H9 (cell line): Measurements from ENCODE around the gene GALR1. TPM values are rescaled to one million over a fixed set of nuclear protein-coding genes. Genes with fewer than 3 reads are reported as not detected.

Experiments used
- DNase-seq: peaks from one replicate; pipeline ENCODE4 v3.0.0-alpha.2; 2017
- H2AFZ ChIP-seq: one replicate; pipeline ENCODE4 v1.6.1; 2013; ENCODE audit warnings: mild to moderate bottlenecking, low read length, control low read depth, moderate library complexity
- H2AK5ac ChIP-seq: 2 replicates; pipeline ENCODE4 v1.6.1; 2013; ENCODE audit warnings: low read length, control low read depth, mixed read lengths; ENCODE audit not compliant: insufficient read length
- H2BK120ac ChIP-seq: one replicate; pipeline ENCODE4 v1.6.1; 2013; ENCODE audit warnings: low read depth, mild to moderate bottlenecking, low read length, control low read depth, inconsistent platforms; ENCODE audit not compliant: poor library complexity, severe bottlenecking
- H2BK12ac ChIP-seq: 2 replicates; pipeline ENCODE4 v1.6.1; 2013; ENCODE audit warnings: low read length, control low read depth, mixed read lengths, low read depth; ENCODE audit not compliant: insufficient read length
- H2BK15ac ChIP-seq: 2 replicates; pipeline ENCODE4 v1.6.1; 2013; ENCODE audit warnings: low read depth, low read length, control low read depth
- H2BK20ac ChIP-seq: one replicate; pipeline ENCODE4 v1.6.1; 2013; ENCODE audit warnings: low read depth, mild to moderate bottlenecking, low read length, control low read depth, inconsistent platforms; ENCODE audit not compliant: poor library complexity, severe bottlenecking
- H2BK5ac ChIP-seq: 2 replicates; pipeline ENCODE4 v1.6.1; 2013; ENCODE audit warnings: low read length, control low read depth, mixed read lengths; ENCODE audit not compliant: insufficient read length
- H3K14ac ChIP-seq: 2 replicates; pipeline ENCODE4 v1.6.1; 2013; ENCODE audit warnings: low read length, control low read depth; ENCODE audit not compliant: insufficient read depth
- H3K18ac ChIP-seq: 2 replicates; pipeline ENCODE4 v1.6.1; 2013; ENCODE audit warnings: low read depth, mild to moderate bottlenecking, mixed read lengths, low read length, control low read depth; ENCODE audit not compliant: insufficient read length
- H3K23ac ChIP-seq: 2 replicates; pipeline ENCODE4 v1.6.1; 2013; ENCODE audit warnings: low read length, control low read depth, mixed read lengths, low read depth; ENCODE audit not compliant: insufficient read length
- H3K23me2 ChIP-seq: 2 replicates; pipeline ENCODE4 v1.6.1; 2013; ENCODE audit warnings: low read depth, mild to moderate bottlenecking, mixed read lengths, low read length, control low read depth; ENCODE audit not compliant: insufficient read length, poor library complexity, severe bottlenecking
- H3K27ac ChIP-seq: 2 replicates; pipeline ENCODE4 v1.5.1; 2013; ENCODE audit warnings: low read length, control low read depth, mixed read lengths, low read depth; ENCODE audit not compliant: insufficient read length
- H3K27me3 ChIP-seq: 2 replicates; pipeline ENCODE4 v1.6.1; 2013; ENCODE audit warnings: low read length, control low read depth, inconsistent platforms; ENCODE audit not compliant: insufficient read depth
- H3K4ac ChIP-seq: 2 replicates; pipeline ENCODE4 v1.6.1; 2013; ENCODE audit warnings: low read depth, mild to moderate bottlenecking, control low read depth, inconsistent platforms, low read length, moderate library complexity
- H3K4me1 ChIP-seq: 2 replicates; pipeline ENCODE4 v1.6.1; 2013; ENCODE audit warnings: low read length, control low read depth, inconsistent platforms; ENCODE audit not compliant: insufficient read depth
- H3K4me2 ChIP-seq: 2 replicates; pipeline ENCODE4 v1.6.1; 2013; ENCODE audit warnings: low read length, control low read depth, mixed read lengths; ENCODE audit not compliant: insufficient read length, insufficient read depth
- H3K56ac ChIP-seq: 2 replicates; pipeline ENCODE4 v1.6.1; 2013; ENCODE audit warnings: low read depth, mild to moderate bottlenecking, mixed read lengths, low read length, control low read depth; ENCODE audit not compliant: insufficient read length
- H3K79me1 ChIP-seq: 2 replicates; pipeline ENCODE4 v1.6.1; 2013; ENCODE audit warnings: low read depth, mild to moderate bottlenecking, moderate library complexity, low read length, control low read depth, inconsistent platforms; ENCODE audit not compliant: insufficient read depth, poor library complexity, severe bottlenecking
- H3K79me2 ChIP-seq: 2 replicates; pipeline ENCODE4 v1.6.1; 2013; ENCODE audit warnings: low read length, control low read depth, inconsistent platforms; ENCODE audit not compliant: insufficient read depth
- H3K9ac ChIP-seq: 2 replicates; pipeline ENCODE4 v1.6.1; 2013; ENCODE audit warnings: low read length, control low read depth, mixed read lengths; ENCODE audit not compliant: insufficient read length; ENCODE audit errors: extremely low read depth
- H3K9me3 ChIP-seq: one replicate; pipeline ENCODE4 v1.6.1; 2013; ENCODE audit warnings: low read depth, low read length, inconsistent platforms; ENCODE audit not compliant: control insufficient read depth
- H3T11ph ChIP-seq: one replicate; pipeline ENCODE4 v1.6.1; 2013; ENCODE audit warnings: mild to moderate bottlenecking, low read length, control low read depth, inconsistent platforms
- H4K20me1 ChIP-seq: one replicate; pipeline ENCODE4 v1.6.1; 2013; ENCODE audit not compliant: control insufficient read depth, insufficient read length, insufficient read depth
- H4K5ac ChIP-seq: 2 replicates; pipeline ENCODE4 v1.6.1; 2013; ENCODE audit warnings: low read depth, mild to moderate bottlenecking, mixed read lengths, low read length, control low read depth; ENCODE audit not compliant: insufficient read length
- H4K8ac ChIP-seq: replicated peaks from 2 replicates; pipeline ENCODE4 v1.6.1; 2013; ENCODE audit warnings: low read length, control low read depth, mixed read lengths, low read depth; ENCODE audit not compliant: insufficient read length
- H4K91ac ChIP-seq: 2 replicates; pipeline ENCODE4 v1.6.1; 2013; ENCODE audit warnings: low read depth, mild to moderate bottlenecking, moderate library complexity, mixed read lengths, low read length, control low read depth; ENCODE audit not compliant: insufficient read length
- H3K27ac Mint-ChIP-seq, 3 experiments: 2 replicates in 2 of 3; 3 replicates in 1 of 3; pipeline ENCODE4 v1.8.0; 2020 to 2021; ENCODE audit warnings: mixed read lengths in 3 of 3, mild to moderate bottlenecking in 1 of 3, moderate library complexity in 1 of 3
- H3K27me3 Mint-ChIP-seq: 2 replicates; pipeline ENCODE4 v1.8.0; 2021; ENCODE audit warnings: low read depth, mild to moderate bottlenecking, moderate library complexity, mixed read lengths
- H3K36me3 Mint-ChIP-seq, 3 experiments: 2 replicates in 2 of 3; 3 replicates in 1 of 3; pipeline ENCODE4 v1.8.0; 2020 to 2021; ENCODE audit warnings: low read depth in 3 of 3, mixed read lengths in 3 of 3; ENCODE audit not compliant: insufficient read depth in 1 of 3
- H3K4me1 Mint-ChIP-seq, 2 experiments: 2 replicates each; pipeline ENCODE4 v1.8.0; 2020; ENCODE audit warnings: mixed read lengths in 2 of 2
- H3K4me3 Mint-ChIP-seq, 2 experiments: 2 replicates in 1 of 2; 3 replicates in 1 of 2; pipeline ENCODE4 v1.8.0; 2020 to 2021; ENCODE audit warnings: mild to moderate bottlenecking in 2 of 2, mixed read lengths in 2 of 2, moderate library complexity in 1 of 2
- H3K9me3 Mint-ChIP-seq, 2 experiments: 2 replicates in 1 of 2; 3 replicates in 1 of 2; pipeline ENCODE4 v1.8.0; 2020; ENCODE audit warnings: mild to moderate bottlenecking in 2 of 2, mixed read lengths in 2 of 2, moderate library complexity in 1 of 2
- WGBS: extraction: QIAGEN DNeasy Blood & Tissue Kit; methylation state at CpG from one replicate; pipeline ENCODE4 v1.1.7; 2013; ENCODE audit warnings: missing lambda C conversion rate, low lambda C conversion rate, mixed read lengths; ENCODE audit not compliant: insufficient read length; ENCODE audit errors: extremely low coverage; 5-methylcytosine and 5-hydroxymethylcytosine counted together
- long read RNA-seq: library from polyadenylated mRNA; unstranded; transcript quantifications from one replicate; pipeline ENCODE4 v2.0.0, GENCODE V29; 2020
- total RNA-seq: library from RNA; stranded (reverse); gene quantifications from 2 replicates; pipeline ENCODE4 v1.2.1, GENCODE V29; 2021
- TF ChIP-seq, protein P1 (sequence below): fragments of 200-600 bp; sonication (generic); conservative IDR thresholded peaks from 3 replicates; pipeline ENCODE4 v1.8.0; 2021; ENCODE audit warnings: antibody characterized with exemption, mild to moderate bottlenecking

Gene GALR1, protein sequence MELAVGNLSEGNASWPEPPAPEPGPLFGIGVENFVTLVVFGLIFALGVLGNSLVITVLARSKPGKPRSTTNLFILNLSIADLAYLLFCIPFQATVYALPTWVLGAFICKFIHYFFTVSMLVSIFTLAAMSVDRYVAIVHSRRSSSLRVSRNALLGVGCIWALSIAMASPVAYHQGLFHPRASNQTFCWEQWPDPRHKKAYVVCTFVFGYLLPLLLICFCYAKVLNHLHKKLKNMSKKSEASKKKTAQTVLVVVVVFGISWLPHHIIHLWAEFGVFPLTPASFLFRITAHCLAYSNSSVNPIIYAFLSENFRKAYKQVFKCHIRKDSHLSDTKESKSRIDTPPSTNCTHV
- total RNA-seq: 0.02 and 0.07 TPM in 2 replicates
- long read RNA-seq: 0 reads

DNA sequence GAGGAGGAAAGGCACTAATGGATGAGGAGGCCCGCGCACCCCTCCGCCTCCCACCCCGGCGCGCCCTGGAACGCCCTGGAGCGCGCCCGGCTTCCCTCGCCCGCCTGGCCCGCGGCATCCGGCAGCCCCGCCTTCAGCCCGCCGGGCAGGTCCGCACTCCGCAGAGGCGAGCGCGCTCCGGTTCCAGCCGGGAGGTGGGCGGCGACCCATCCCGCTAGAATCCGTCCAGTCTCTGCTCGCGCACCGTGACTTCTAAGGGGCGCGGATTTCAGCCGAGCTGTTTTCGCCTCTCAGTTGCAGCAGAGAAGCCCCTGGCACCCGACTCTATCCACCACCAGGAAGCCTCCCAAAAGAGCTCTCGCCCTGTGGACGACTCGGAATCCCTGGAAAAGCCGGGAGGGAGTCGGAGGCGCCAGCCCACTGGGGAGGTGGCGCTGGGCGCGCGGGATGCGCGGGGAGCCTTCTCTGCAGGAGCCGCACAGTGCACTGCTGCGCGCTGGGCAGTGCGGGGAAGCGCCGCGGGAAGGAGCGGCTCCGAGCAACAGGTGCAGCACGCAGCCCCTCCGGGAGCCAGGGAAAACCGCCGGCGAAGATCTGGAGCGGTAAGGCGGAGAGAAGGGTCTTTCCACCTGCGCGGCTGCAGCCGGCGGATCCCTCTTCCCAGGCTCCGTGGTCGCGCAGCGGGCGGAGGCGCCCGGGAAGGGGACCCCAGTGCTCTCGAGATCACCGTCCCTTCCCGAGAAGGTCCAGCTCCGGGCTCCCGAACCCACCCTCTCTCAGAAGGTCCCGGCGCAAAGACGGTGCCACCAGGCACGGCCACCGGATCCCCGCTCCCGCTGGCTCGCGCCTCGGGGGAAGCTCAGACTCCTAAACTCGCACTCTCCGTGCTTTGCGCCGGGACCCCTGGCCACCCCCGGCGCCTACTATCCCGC, at the start of gene GALR1:
Gene GALR1 (plus strand): TSS at position 280 of the 932 bp plus-strand sequence. CDS start 701 bp downstream, outside the sequence.
- H3K27me3 ChIP-seq: peaks cover 30% of the 10 kb centered on the region; the same call in 1 of the 2 replicates

More for the DNA sequence above, at the start of gene GALR1:
- Histone ChIP-seq H3K27ac (no peak within 1 kb of the TSS), H3K79me2 (no peaks in the 10 kb centered on the region), H2BK20ac (no peak within 1 kb of the TSS), H2BK5ac (no peak within 1 kb of the TSS), H3K4me1 (peaks cover 9% of the 10 kb centered on the region), H2BK120ac (no peak within 1 kb of the TSS), H2AK5ac (no peak within 1 kb of the TSS), H4K20me1 (no peaks in the 10 kb centered on the region), H3K23ac (no peak within 1 kb of the TSS), H4K91ac (no peak within 1 kb of the TSS), H3K23me2 (peaks cover 30% of the 10 kb centered on the region), H3K4me2 (peak within 1 kb of the TSS; percentile 56), H3K56ac (no peak within 1 kb of the TSS), H3T11ph (no peak within 1 kb of the TSS), H3K79me1 (no peaks in the 10 kb centered on the region), H3K18ac (no peak within 1 kb of the TSS), H2BK15ac (no peak within 1 kb of the TSS), H4K5ac (no peak within 1 kb of the TSS), H4K8ac (no peak within 1 kb of the TSS), H3K4ac (no peak within 1 kb of the TSS), H3K9me3 (no peaks in the 10 kb centered on the region), H3K9ac (no peak within 1 kb of the TSS), H2BK12ac (no peak within 1 kb of the TSS), H3K14ac (no peak within 1 kb of the TSS; the same call in 1 of the 2 replicates), H2AFZ (no peak within 1 kb of the TSS)
- DNase-seq: peak; percentile 46
- Mint-ChIP-seq H3K27ac (no peak within 1 kb of the TSS), H3K4me3 (peak within 1 kb of the TSS; percentile 61 to 90), H3K36me3 (peaks cover 5 to 14% (median 6%) of the 10 kb centered on the region in 3 experiments), H3K9me3 (peaks cover 19 to 25% of the 10 kb centered on the region in 2 experiments), H3K4me1 (peaks cover 20 to 26% of the 10 kb centered on the region in 2 experiments), H3K27me3 (peaks cover 91% of the 10 kb centered on the region)
- TF ChIP-seq, protein P1, sequence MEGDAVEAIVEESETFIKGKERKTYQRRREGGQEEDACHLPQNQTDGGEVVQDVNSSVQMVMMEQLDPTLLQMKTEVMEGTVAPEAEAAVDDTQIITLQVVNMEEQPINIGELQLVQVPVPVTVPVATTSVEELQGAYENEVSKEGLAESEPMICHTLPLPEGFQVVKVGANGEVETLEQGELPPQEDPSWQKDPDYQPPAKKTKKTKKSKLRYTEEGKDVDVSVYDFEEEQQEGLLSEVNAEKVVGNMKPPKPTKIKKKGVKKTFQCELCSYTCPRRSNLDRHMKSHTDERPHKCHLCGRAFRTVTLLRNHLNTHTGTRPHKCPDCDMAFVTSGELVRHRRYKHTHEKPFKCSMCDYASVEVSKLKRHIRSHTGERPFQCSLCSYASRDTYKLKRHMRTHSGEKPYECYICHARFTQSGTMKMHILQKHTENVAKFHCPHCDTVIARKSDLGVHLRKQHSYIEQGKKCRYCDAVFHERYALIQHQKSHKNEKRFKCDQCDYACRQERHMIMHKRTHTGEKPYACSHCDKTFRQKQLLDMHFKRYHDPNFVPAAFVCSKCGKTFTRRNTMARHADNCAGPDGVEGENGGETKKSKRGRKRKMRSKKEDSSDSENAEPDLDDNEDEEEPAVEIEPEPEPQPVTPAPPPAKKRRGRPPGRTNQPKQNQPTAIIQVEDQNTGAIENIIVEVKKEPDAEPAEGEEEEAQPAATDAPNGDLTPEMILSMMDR: no peak
- WGBS: no CpG with 5 or more reads among the region's 98 CpGs
